Measurements from ENCODE around the gene SATB2. TPM values are rescaled to one million over a fixed set of nuclear protein-coding genes. Genes with fewer than 3 reads are reported as not detected.

The SATB2 gene
- total RNA-seq, 2 experiments from 2014 or later: 0.14 TPM; not detected in 1

- Mint-ChIP-seq H3K27me3 (peaks cover 50% of the 10 kb centered on the region), H3K9me3 (no peaks in the 10 kb centered on the region), H3K36me3 (ENCODE audit: low read depth) (no peaks in the 10 kb centered on the region), H3K4me1 (ENCODE audit: low read depth) (peaks cover 22% of the 10 kb centered on the region), H3K4me3 (peak overlapping the region; percentile 83), H3K27ac (no peak overlapping the region)
- DNase-seq: no peak
- no peak for ATAC-seq
- CTCF ChIA-PET: interaction anchor here (1.0 kb wide), 1 partner anchor 8 kb away, joined by 4 read pairs; no protein-coding TSS in a partner anchor
- intact Hi-C loops (cut with micrococcal nuclease): no loop called here
- POLR2A ChIA-PET: no interaction called here
- no peak for TF ChIP-seq CTCF (IDR thresholded peaks at IDR 0.05)
Observed at GRCh38 chr2:199456383-199457146, 1.2 kb downstream of the SATB2 start.

GRCh38 chr2:199455545-199456382 is 2.0 kb downstream of the SATB2 start:
- H3K4me1 Mint-ChIP-seq (ENCODE audit: low read depth): peaks cover 22% of the 10 kb centered on the region
- peaks cover 46% of the 10 kb centered on the region for H3K27me3 Mint-ChIP-seq
- no peak overlapping the region for H3K4me3 Mint-ChIP-seq
- TF ChIP-seq CTCF (IDR thresholded peaks at IDR 0.05): no peak
- no peak for ATAC-seq
- intact Hi-C loops (cut with micrococcal nuclease): no loop called here
- H3K27ac Mint-ChIP-seq: no peak overlapping the region
- ChIA-PET CTCF (interaction anchor here (1.0 to 1.1 kb wide), 2 partner anchors 9 to 33 kb away, joined by 3 to 4 read pairs; no protein-coding TSS in a partner anchor), POLR2A (no interaction called here)
- no peaks in the 10 kb centered on the region for H3K9me3 Mint-ChIP-seq
- H3K36me3 Mint-ChIP-seq (ENCODE audit: low read depth): no peaks in the 10 kb centered on the region
- DNase-seq: no peak

GRCh38 chr2:199455210-199455544 is 2.6 kb downstream of the SATB2 start:
- Mint-ChIP-seq H3K4me1 (ENCODE audit: low read depth) (peaks cover 19% of the 10 kb centered on the region), H3K27me3 (peaks cover 41% of the 10 kb centered on the region), H3K27ac (no peak overlapping the region), H3K9me3 (no peaks in the 10 kb centered on the region), H3K36me3 (ENCODE audit: low read depth) (no peaks in the 10 kb centered on the region), H3K4me3 (no peak overlapping the region)
- POLR2A ChIA-PET: no interaction called here
- DNase-seq (no peak), ATAC-seq (no peak)
- no peak for TF ChIP-seq CTCF (IDR thresholded peaks at IDR 0.05)
- CTCF ChIA-PET: interaction anchor here (1.1 kb wide), 1 partner anchor 34 kb away, joined by 3 read pairs; no protein-coding TSS in a partner anchor
- intact Hi-C loops (cut with micrococcal nuclease): no loop called here

DNA sequence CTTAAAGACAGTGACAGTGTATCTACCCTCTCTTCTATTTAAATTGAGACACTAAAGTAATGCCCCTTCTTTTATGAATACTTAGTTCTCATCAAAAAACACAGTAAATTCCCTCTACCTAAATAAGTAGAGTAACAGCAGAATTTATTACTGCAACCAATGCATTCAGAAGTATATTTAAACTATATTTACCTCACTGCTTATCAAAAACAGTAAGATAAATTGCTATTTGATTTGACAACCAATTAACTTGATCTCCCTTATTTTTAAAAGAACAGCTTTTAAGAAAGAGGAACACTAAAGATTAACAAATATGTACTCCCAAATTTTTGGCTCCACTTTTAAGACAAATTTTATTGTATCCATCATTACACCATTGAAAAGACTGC is 4.8 kb downstream of the SATB2 start:
- Mint-ChIP-seq H3K27ac (no peak overlapping the region), H3K36me3 (ENCODE audit: low read depth) (no peaks in the 10 kb centered on the region), H3K27me3 (peaks cover 38% of the 10 kb centered on the region), H3K4me3 (no peak overlapping the region), H3K9me3 (no peaks in the 10 kb centered on the region), H3K4me1 (ENCODE audit: low read depth) (peaks cover 11% of the 10 kb centered on the region)
- CTCF ChIA-PET: interaction anchor here (0.9 kb wide), 1 partner anchor 15 kb away, joined by 4 read pairs; no protein-coding TSS in a partner anchor
- POLR2A ChIA-PET: no interaction called here
- no peak for DNase-seq
- TF ChIP-seq CTCF (IDR thresholded peaks at IDR 0.05): no peak
- intact Hi-C loops (cut with micrococcal nuclease): no loop called here
- ATAC-seq: no peak

Data from activated CD8-positive, alpha-beta T cell treated with anti-CD3 and anti-CD28 coated beads for 36 hours (primary cell).